Smooth muscle cell (in vitro differentiated cells): ENCODE results near the gene DLX3. TPM values are rescaled to one million over a fixed set of nuclear protein-coding genes. Genes with fewer than 3 reads are reported as not detected.

Source experiments
- DNase-seq: peaks from one replicate; lab custom pipeline; 2025; ENCODE audit not compliant: unreplicated experiment; lab: John Stamatoyannopoulos, UW
- H2AFZ ChIP-seq: fragments of 200-600 bp; sonication (generic); 2 replicates; pipeline ENCODE4 v1.6.0; 2016; ENCODE audit warnings: antibody characterized with exemption, low read depth, mild to moderate bottlenecking
- H3F3A ChIP-seq: fragments of 200-600 bp; sonication (generic); 2 replicates; pipeline ENCODE4 v1.6.0; 2017; ENCODE audit warnings: antibody characterized with exemption, low read depth
- H3K27ac ChIP-seq: fragments of 200-600 bp; sonication (generic); 2 replicates; pipeline ENCODE4 v1.5.1; 2016; ENCODE audit warnings: low read depth, mild to moderate bottlenecking
- H3K27me3 ChIP-seq: fragments of 200-600 bp; sonication (generic); 2 replicates; pipeline ENCODE4 v1.6.1; 2016; ENCODE audit warnings: low read depth, mild to moderate bottlenecking
- H3K36me3 ChIP-seq: fragments of 200-600 bp; sonication (generic); 2 replicates; pipeline ENCODE4 v1.5.1; 2016; ENCODE audit warnings: low read depth
- H3K4me1 ChIP-seq: fragments of 200-600 bp; sonication (generic); 2 replicates; pipeline ENCODE4 v1.5.1; 2016; ENCODE audit warnings: low read depth
- H3K4me2 ChIP-seq: fragments of 200-600 bp; sonication (generic); 2 replicates; pipeline ENCODE4 v1.6.0; 2016; ENCODE audit warnings: mild to moderate bottlenecking
- H3K4me3 ChIP-seq: fragments of 200-600 bp; sonication (generic); 2 replicates; pipeline ENCODE4 v1.5.1; 2016; ENCODE audit warnings: mild to moderate bottlenecking
- H3K79me2 ChIP-seq: fragments of 200-600 bp; sonication (generic); 2 replicates; pipeline ENCODE4 v1.6.0; 2016; ENCODE audit warnings: low read depth, mild to moderate bottlenecking
- H3K9ac ChIP-seq: fragments of 200-600 bp; sonication (generic); 2 replicates; pipeline ENCODE4 v1.6.0; 2016; ENCODE audit warnings: low read depth
- H3K9me3 ChIP-seq: fragments of 200-600 bp; sonication (generic); replicated peaks from 2 replicates; pipeline ENCODE4 v1.5.1; 2016; ENCODE audit warnings: low read depth
- H4K20me1 ChIP-seq: fragments of 200-600 bp; sonication (generic); 2 replicates; pipeline ENCODE4 v1.6.0; 2016; ENCODE audit warnings: low read depth
- CTCF ChIP-seq: fragments of 200-600 bp; sonication (generic); IDR thresholded peaks from 2 replicates; pipeline ENCODE4 v1.5.1; 2017; ENCODE audit warnings: borderline replicate concordance, mild to moderate bottlenecking, antibody characterized with exemption; ENCODE audit not compliant: insufficient read depth, poor library complexity, severe bottlenecking
- WGBS: methylation state at CpG from one replicate; pipeline ENCODE4 v1.1.7; 2016; ENCODE audit warnings: low lambda C conversion rate; 5-methylcytosine and 5-hydroxymethylcytosine counted together
- polyA plus RNA-seq: library from polyadenylated mRNA; unstranded; fragments of >200 nt; fragmentation: Nextera tagmentation; extraction: Ambion mirVana; gene quantifications from 2 replicates; pipeline ENCODE4 v1.2.1, GENCODE V29; 2016
- total RNA-seq: library from RNA; depleted of rRNA; stranded (reverse); fragments of >200 nt; gene quantifications from 2 replicates; pipeline ENCODE4 v1.2.3, GENCODE V29; 2014

DLX3 gene
- total and polyA plus RNA-seq, 2 experiments from 2014 or later: 1.4 to 9.7 TPM

- no peak for TF ChIP-seq CTCF
- H3K4me1 ChIP-seq: no peaks in the 10 kb centered on the region
- H3K27ac ChIP-seq: no peak overlapping the region
- H3K79me2 ChIP-seq: no peaks in the 10 kb centered on the region
- WGBS: 90% methylated on average over 3 of the region's 3 CpGs
- H3K36me3 ChIP-seq: no peaks in the 10 kb centered on the region
- no peaks in the 10 kb centered on the region for H4K20me1 ChIP-seq
- no peak for DNase-seq
- no peak overlapping the region for H3K9ac ChIP-seq
- no peak overlapping the region for H2AFZ ChIP-seq
- peaks cover 13% of the 10 kb centered on the region for H3K27me3 ChIP-seq
- H3K9me3 ChIP-seq: no peaks in the 10 kb centered on the region
- no peak overlapping the region for H3K4me3 ChIP-seq
- H3K4me2 ChIP-seq: no peak overlapping the region
- H3F3A ChIP-seq: peaks cover 3% of the 10 kb centered on the region
Measured at GRCh38 chr17:49957350-49957749, 37.7 kb downstream of the DLX3 start.

- no peak for TF ChIP-seq CTCF
- Histone ChIP-seq H3K9me3 (no peaks in the 10 kb centered on the region), H4K20me1 (no peaks in the 10 kb centered on the region), H3K27ac (no peak overlapping the region), H3K4me1 (no peaks in the 10 kb centered on the region), H3K36me3 (no peaks in the 10 kb centered on the region), H2AFZ (no peak overlapping the region), H3K9ac (no peak overlapping the region), H3K4me3 (no peak overlapping the region), H3K4me2 (no peak overlapping the region), H3F3A (peaks cover 5% of the 10 kb centered on the region), H3K79me2 (no peaks in the 10 kb centered on the region), H3K27me3 (peaks cover 7% of the 10 kb centered on the region)
- no peak for DNase-seq
- WGBS: 80% methylated on average over 4 of the region's 4 CpGs
Measured at GRCh38 chr17:49956780-49957179, 38.2 kb downstream of the DLX3 start.

GRCh38 chr17:49955157-49955556 lies 39.9 kb downstream of the DLX3 start:
- 95% methylated on average over 1 of the region's 1 CpG for WGBS
- H3K36me3 ChIP-seq: no peaks in the 10 kb centered on the region
- H3K4me2 ChIP-seq: no peak overlapping the region
- H3K27ac ChIP-seq: no peak overlapping the region
- H3K9me3 ChIP-seq: no peaks in the 10 kb centered on the region
- H3K4me3 ChIP-seq: no peak overlapping the region
- TF ChIP-seq CTCF: no peak
- DNase-seq: no peak
- H3F3A ChIP-seq: peaks cover 5% of the 10 kb centered on the region
- H3K4me1 ChIP-seq: no peaks in the 10 kb centered on the region
- no peak overlapping the region for H2AFZ ChIP-seq
- H3K79me2 ChIP-seq: no peaks in the 10 kb centered on the region
- no peak overlapping the region for H3K9ac ChIP-seq
- no peaks in the 10 kb centered on the region for H4K20me1 ChIP-seq
- H3K27me3 ChIP-seq: no peaks in the 10 kb centered on the region

- no peaks in the 10 kb centered on the region for H3K79me2 ChIP-seq
- no peak overlapping the region for H3K9ac ChIP-seq
- H3K27me3 ChIP-seq: no peaks in the 10 kb centered on the region
- no peak overlapping the region for H2AFZ ChIP-seq
- no peaks in the 10 kb centered on the region for H4K20me1 ChIP-seq
- peaks cover 5% of the 10 kb centered on the region for H3F3A ChIP-seq
- WGBS: 29% methylated on average over 8 of the region's 8 CpGs
- no peaks in the 10 kb centered on the region for H3K9me3 ChIP-seq
- H3K27ac ChIP-seq: no peak overlapping the region
- H3K36me3 ChIP-seq: no peaks in the 10 kb centered on the region
- TF ChIP-seq CTCF: no peak
- H3K4me1 ChIP-seq: no peaks in the 10 kb centered on the region
- peak overlapping the region; percentile 59 for H3K4me2 ChIP-seq
- H3K4me3 ChIP-seq: no peak overlapping the region
- DNase-seq: no peak
Measured at GRCh38 chr17:49952912-49953497, 42.0 kb downstream of the DLX3 start.
